OCI-LY7 (cell line): ENCODE measurements around the gene NNAT. TPM values are rescaled to one million over a fixed set of nuclear protein-coding genes. Genes with fewer than 3 reads are reported as not detected.
"Not testable (repeated sequence)": the region's sequence is repeated elsewhere in the genome, so short reads cannot be mapped to it uniquely, and the experiment has no call there.

ENCODE experiments used
- BruUV-seq: library from RNA; stranded (reverse); fragments of 400-500 nt; replicated peaks from 2 replicates; lab custom pipeline; 2021; lab: Mats Ljungman, UMichigan
- CTCF ChIA-PET: fragments of 300-600 bp; sonication (Branson Sonifier 250); formaldehyde crosslinking; loops from one replicate; lab custom pipeline; 2022; ENCODE audit warnings: antibody characterized with exemption; ENCODE audit not compliant: unreplicated experiment; lab: Charles Lee
- POLR2A ChIA-PET: fragments of 300-600 bp; sonication (Branson Sonifier 250); formaldehyde crosslinking; loops from one replicate; lab custom pipeline; 2022; ENCODE audit warnings: antibody characterized with exemption; lab: Charles Lee
- DNase-seq: peaks from one replicate; pipeline ENCODE4 v3.0.0-alpha.2; 2015; ENCODE audit warnings: low spot score
- H2AFZ ChIP-seq: fragments of 200-600 bp; sonication (generic), shearing (Covaris generic); 2 replicates; pipeline ENCODE4 v1.6.1; 2014; ENCODE audit warnings: mild to moderate bottlenecking, antibody characterized with exemption, low read length, moderate library complexity
- H3K27ac ChIP-seq: fragments of 200-600 bp; sonication (generic); 2 replicates; pipeline ENCODE4 v1.5.1; 2014; ENCODE audit warnings: mixed run types, low read depth, mild to moderate bottlenecking, moderate library complexity, low read length, inconsistent platforms; ENCODE audit not compliant: poor library complexity, severe bottlenecking
- H3K36me3 ChIP-seq: fragments of 200-600 bp; sonication (generic); 2 replicates; pipeline ENCODE4 v1.6.1; 2014; ENCODE audit warnings: mild to moderate bottlenecking, antibody characterized with exemption, low read length, moderate library complexity, mixed read lengths; ENCODE audit not compliant: insufficient read depth
- H3K4me1 ChIP-seq: fragments of 200-600 bp; sonication (generic); 2 replicates; pipeline ENCODE4 v1.5.1; 2014; ENCODE audit warnings: mild to moderate bottlenecking, low read length; ENCODE audit not compliant: insufficient read depth, poor library complexity, severe bottlenecking
- H3K4me2 ChIP-seq: fragments of 200-600 bp; sonication (generic); 2 replicates; pipeline ENCODE4 v1.6.1; 2014; ENCODE audit warnings: mild to moderate bottlenecking, low read length
- H3K4me3 ChIP-seq: fragments of 200-600 bp; sonication (generic); 2 replicates; pipeline ENCODE4 v1.5.1; 2014; ENCODE audit warnings: mild to moderate bottlenecking, low read depth, low read length; ENCODE audit not compliant: poor library complexity, severe bottlenecking
- H3K79me2 ChIP-seq: fragments of 200-600 bp; sonication (generic); 2 replicates; pipeline ENCODE4 v1.6.1; 2016; ENCODE audit warnings: low read depth, mild to moderate bottlenecking, low read length, moderate library complexity, mixed read lengths; ENCODE audit not compliant: insufficient read depth
- H3K9me2 ChIP-seq: fragments of 200-600 bp; sonication (generic); 2 replicates; pipeline ENCODE4 v1.6.1; 2016; ENCODE audit warnings: mild to moderate bottlenecking, low read length, mixed read lengths; ENCODE audit not compliant: insufficient read depth
- H3K9me3 ChIP-seq: fragments of 200-600 bp; sonication (generic); 2 replicates; pipeline ENCODE4 v1.6.1; 2014; ENCODE audit warnings: mild to moderate bottlenecking, mixed run types, low read length, mixed read lengths
- H4K20me1 ChIP-seq: fragments of 200-600 bp; sonication (generic); 2 replicates; pipeline ENCODE4 v1.6.1; 2014; ENCODE audit warnings: mild to moderate bottlenecking, antibody characterized with exemption, low read length, moderate library complexity, mixed read lengths; ENCODE audit not compliant: insufficient read depth
- CTCF ChIP-seq: fragments of 200-600 bp; sonication (generic); conservative IDR thresholded peaks from 2 replicates; pipeline ENCODE4 v1.5.1; 2014; ENCODE audit warnings: mild to moderate bottlenecking, antibody characterized with exemption, low read length, moderate library complexity, mixed read lengths
- EZH2phosphoT487 ChIP-seq: fragments of 200-600 bp; sonication (generic); IDR thresholded peaks from 2 replicates; pipeline ENCODE4 v1.6.1; 2018; ENCODE audit warnings: low read depth, borderline replicate concordance, mild to moderate bottlenecking, mixed run types, antibody characterized with exemption, low read length, moderate library complexity, mixed read lengths
- intact Hi-C: fragments of 100-400 bp; cut with micrococcal nuclease; formaldehyde crosslinking; loops from one replicate; pipeline ENCODE4 v1.10.0; 2022; ENCODE audit not compliant: unreplicated experiment
- total RNA-seq, 2 experiments: library from RNA; depleted of rRNA in 1 of 2; stranded (reverse); fragments of >200 nt in 1 of 2; shearing (Covaris generic) in 1 of 2; gene quantifications; 2 replicates each; pipeline ENCODE4 v1.2.3, GENCODE V29; 2014 to 2022

Gene NNAT
- total RNA-seq, 2 experiments from 2014 or later: not detected

GRCh38 chr20:37551660-37552059 lies 30.6 kb downstream of the NNAT start:
- H3K9me3 ChIP-seq, DNase-seq, H3K79me2 ChIP-seq, H3K4me2 ChIP-seq, CTCF ChIA-PET, H4K20me1 ChIP-seq, intact Hi-C loops, H3K4me1 ChIP-seq, H3K9me2 ChIP-seq, H3K36me3 ChIP-seq, H2AFZ ChIP-seq, H3K27ac ChIP-seq, BruUV-seq, H3K4me3 ChIP-seq: not testable (repeated sequence)
- POLR2A ChIA-PET: interaction anchor here (0.6 kb wide), 1 partner anchor 422 kb away, joined by 4 read pairs; no protein-coding TSS in a partner anchor

GRCh38 chr20:37552415-37552814 lies 31.4 kb downstream of the NNAT start:
- BruUV-seq: no TSS peak
- Histone ChIP-seq H3K36me3 (no peaks in the 10 kb centered on the region), H3K9me2 (no peaks in the 10 kb centered on the region), H3K79me2 (no peaks in the 10 kb centered on the region), H3K4me3 (no peak overlapping the region), H4K20me1 (no peaks in the 10 kb centered on the region), H3K4me2 (no peak overlapping the region), H3K4me1 (no peaks in the 10 kb centered on the region), H2AFZ (no peak overlapping the region), H3K27ac (no peak overlapping the region), H3K9me3 (no peaks in the 10 kb centered on the region)
- TF ChIP-seq CTCF: no peak
- no peak for TF ChIP-seq EZH2phosphoT487
- CTCF ChIA-PET: no interaction called here
- intact Hi-C loops: no loop called here
- DNase-seq: no peak
- POLR2A ChIA-PET: no interaction called here

GRCh38 chr20:37554721-37555298 lies 33.8 kb downstream of the NNAT start:
- intact Hi-C loops, H3K79me2 ChIP-seq, H4K20me1 ChIP-seq, H3K4me2 ChIP-seq, H3K36me3 ChIP-seq, H3K9me3 ChIP-seq, H3K4me3 ChIP-seq, H3K9me2 ChIP-seq, CTCF ChIA-PET, H3K27ac ChIP-seq, H2AFZ ChIP-seq, H3K4me1 ChIP-seq, DNase-seq, POLR2A ChIA-PET, BruUV-seq: not testable (repeated sequence)

- Histone ChIP-seq H4K20me1 (no peaks in the 10 kb centered on the region), H3K4me3 (no peak overlapping the region), H3K4me1 (no peaks in the 10 kb centered on the region), H3K79me2 (no peaks in the 10 kb centered on the region), H3K9me2 (no peaks in the 10 kb centered on the region), H3K4me2 (no peak overlapping the region), H2AFZ (no peak overlapping the region), H3K27ac (no peak overlapping the region), H3K36me3 (no peaks in the 10 kb centered on the region), H3K9me3 (no peaks in the 10 kb centered on the region)
- intact Hi-C loops: no loop called here
- TF ChIP-seq EZH2phosphoT487 (no peak), CTCF (no peak)
- no peak for DNase-seq
- BruUV-seq: no TSS peak
- ChIA-PET POLR2A (no interaction called here), CTCF (no interaction called here)
Measured at GRCh38 chr20:37556538-37556937, 35.5 kb downstream of the NNAT start.
